H9 (cell line): ENCODE measurements around the gene ASIC3. TPM values are rescaled to one million over a fixed set of nuclear protein-coding genes. Genes with fewer than 3 reads are reported as not detected.

Experiments used
- DNase-seq: peaks from one replicate; pipeline ENCODE4 v3.0.0-alpha.2; 2017
- H2AFZ ChIP-seq: one replicate; pipeline ENCODE4 v1.6.1; 2013; ENCODE audit warnings: mild to moderate bottlenecking, low read length, control low read depth, moderate library complexity
- H2AK5ac ChIP-seq: 2 replicates; pipeline ENCODE4 v1.6.1; 2013; ENCODE audit warnings: low read length, control low read depth, mixed read lengths; ENCODE audit not compliant: insufficient read length
- H2BK120ac ChIP-seq: one replicate; pipeline ENCODE4 v1.6.1; 2013; ENCODE audit warnings: low read depth, mild to moderate bottlenecking, low read length, control low read depth, inconsistent platforms; ENCODE audit not compliant: poor library complexity, severe bottlenecking
- H2BK12ac ChIP-seq: 2 replicates; pipeline ENCODE4 v1.6.1; 2013; ENCODE audit warnings: low read length, control low read depth, mixed read lengths, low read depth; ENCODE audit not compliant: insufficient read length
- H2BK15ac ChIP-seq: 2 replicates; pipeline ENCODE4 v1.6.1; 2013; ENCODE audit warnings: low read depth, low read length, control low read depth
- H2BK20ac ChIP-seq: one replicate; pipeline ENCODE4 v1.6.1; 2013; ENCODE audit warnings: low read depth, mild to moderate bottlenecking, low read length, control low read depth, inconsistent platforms; ENCODE audit not compliant: poor library complexity, severe bottlenecking
- H2BK5ac ChIP-seq: 2 replicates; pipeline ENCODE4 v1.6.1; 2013; ENCODE audit warnings: low read length, control low read depth, mixed read lengths; ENCODE audit not compliant: insufficient read length
- H3K14ac ChIP-seq: 2 replicates; pipeline ENCODE4 v1.6.1; 2013; ENCODE audit warnings: low read length, control low read depth; ENCODE audit not compliant: insufficient read depth
- H3K18ac ChIP-seq: 2 replicates; pipeline ENCODE4 v1.6.1; 2013; ENCODE audit warnings: low read depth, mild to moderate bottlenecking, mixed read lengths, low read length, control low read depth; ENCODE audit not compliant: insufficient read length
- H3K23ac ChIP-seq: 2 replicates; pipeline ENCODE4 v1.6.1; 2013; ENCODE audit warnings: low read length, control low read depth, mixed read lengths, low read depth; ENCODE audit not compliant: insufficient read length
- H3K23me2 ChIP-seq: 2 replicates; pipeline ENCODE4 v1.6.1; 2013; ENCODE audit warnings: low read depth, mild to moderate bottlenecking, mixed read lengths, low read length, control low read depth; ENCODE audit not compliant: insufficient read length, poor library complexity, severe bottlenecking
- H3K27ac ChIP-seq: 2 replicates; pipeline ENCODE4 v1.5.1; 2013; ENCODE audit warnings: low read length, control low read depth, mixed read lengths, low read depth; ENCODE audit not compliant: insufficient read length
- H3K27me3 ChIP-seq: 2 replicates; pipeline ENCODE4 v1.6.1; 2013; ENCODE audit warnings: low read length, control low read depth, inconsistent platforms; ENCODE audit not compliant: insufficient read depth
- H3K4ac ChIP-seq: 2 replicates; pipeline ENCODE4 v1.6.1; 2013; ENCODE audit warnings: low read depth, mild to moderate bottlenecking, control low read depth, inconsistent platforms, low read length, moderate library complexity
- H3K4me1 ChIP-seq: 2 replicates; pipeline ENCODE4 v1.6.1; 2013; ENCODE audit warnings: low read length, control low read depth, inconsistent platforms; ENCODE audit not compliant: insufficient read depth
- H3K4me2 ChIP-seq: 2 replicates; pipeline ENCODE4 v1.6.1; 2013; ENCODE audit warnings: low read length, control low read depth, mixed read lengths; ENCODE audit not compliant: insufficient read length, insufficient read depth
- H3K56ac ChIP-seq: 2 replicates; pipeline ENCODE4 v1.6.1; 2013; ENCODE audit warnings: low read depth, mild to moderate bottlenecking, mixed read lengths, low read length, control low read depth; ENCODE audit not compliant: insufficient read length
- H3K79me1 ChIP-seq: 2 replicates; pipeline ENCODE4 v1.6.1; 2013; ENCODE audit warnings: low read depth, mild to moderate bottlenecking, moderate library complexity, low read length, control low read depth, inconsistent platforms; ENCODE audit not compliant: insufficient read depth, poor library complexity, severe bottlenecking
- H3K79me2 ChIP-seq: 2 replicates; pipeline ENCODE4 v1.6.1; 2013; ENCODE audit warnings: low read length, control low read depth, inconsistent platforms; ENCODE audit not compliant: insufficient read depth
- H3K9ac ChIP-seq: 2 replicates; pipeline ENCODE4 v1.6.1; 2013; ENCODE audit warnings: low read length, control low read depth, mixed read lengths; ENCODE audit not compliant: insufficient read length; ENCODE audit errors: extremely low read depth
- H3K9me3 ChIP-seq: one replicate; pipeline ENCODE4 v1.6.1; 2013; ENCODE audit warnings: low read depth, low read length, inconsistent platforms; ENCODE audit not compliant: control insufficient read depth
- H3T11ph ChIP-seq: one replicate; pipeline ENCODE4 v1.6.1; 2013; ENCODE audit warnings: mild to moderate bottlenecking, low read length, control low read depth, inconsistent platforms
- H4K20me1 ChIP-seq: one replicate; pipeline ENCODE4 v1.6.1; 2013; ENCODE audit not compliant: control insufficient read depth, insufficient read length, insufficient read depth
- H4K5ac ChIP-seq: 2 replicates; pipeline ENCODE4 v1.6.1; 2013; ENCODE audit warnings: low read depth, mild to moderate bottlenecking, mixed read lengths, low read length, control low read depth; ENCODE audit not compliant: insufficient read length
- H4K8ac ChIP-seq: replicated peaks from 2 replicates; pipeline ENCODE4 v1.6.1; 2013; ENCODE audit warnings: low read length, control low read depth, mixed read lengths, low read depth; ENCODE audit not compliant: insufficient read length
- H4K91ac ChIP-seq: 2 replicates; pipeline ENCODE4 v1.6.1; 2013; ENCODE audit warnings: low read depth, mild to moderate bottlenecking, moderate library complexity, mixed read lengths, low read length, control low read depth; ENCODE audit not compliant: insufficient read length
- H3K27ac Mint-ChIP-seq, 3 experiments: 2 replicates in 2 of 3; 3 replicates in 1 of 3; pipeline ENCODE4 v1.8.0; 2020 to 2021; ENCODE audit warnings: mixed read lengths in 3 of 3, mild to moderate bottlenecking in 1 of 3, moderate library complexity in 1 of 3
- H3K27me3 Mint-ChIP-seq: 2 replicates; pipeline ENCODE4 v1.8.0; 2021; ENCODE audit warnings: low read depth, mild to moderate bottlenecking, moderate library complexity, mixed read lengths
- H3K36me3 Mint-ChIP-seq, 3 experiments: 2 replicates in 2 of 3; 3 replicates in 1 of 3; pipeline ENCODE4 v1.8.0; 2020 to 2021; ENCODE audit warnings: low read depth in 3 of 3, mixed read lengths in 3 of 3; ENCODE audit not compliant: insufficient read depth in 1 of 3
- H3K4me1 Mint-ChIP-seq, 2 experiments: 2 replicates each; pipeline ENCODE4 v1.8.0; 2020; ENCODE audit warnings: mixed read lengths in 2 of 2
- H3K4me3 Mint-ChIP-seq, 2 experiments: 2 replicates in 1 of 2; 3 replicates in 1 of 2; pipeline ENCODE4 v1.8.0; 2020 to 2021; ENCODE audit warnings: mild to moderate bottlenecking in 2 of 2, mixed read lengths in 2 of 2, moderate library complexity in 1 of 2
- H3K9me3 Mint-ChIP-seq, 2 experiments: 2 replicates in 1 of 2; 3 replicates in 1 of 2; pipeline ENCODE4 v1.8.0; 2020; ENCODE audit warnings: mild to moderate bottlenecking in 2 of 2, mixed read lengths in 2 of 2, moderate library complexity in 1 of 2
- CTCF ChIP-seq: fragments of 200-600 bp; sonication (generic); conservative IDR thresholded peaks from 3 replicates; pipeline ENCODE4 v1.8.0; 2021; ENCODE audit warnings: antibody characterized with exemption, mild to moderate bottlenecking
- WGBS: extraction: QIAGEN DNeasy Blood & Tissue Kit; methylation state at CpG from one replicate; pipeline ENCODE4 v1.1.7; 2013; ENCODE audit warnings: missing lambda C conversion rate, low lambda C conversion rate, mixed read lengths; ENCODE audit not compliant: insufficient read length; ENCODE audit errors: extremely low coverage; 5-methylcytosine and 5-hydroxymethylcytosine counted together
- total RNA-seq: library from RNA; stranded (reverse); gene quantifications from 2 replicates; pipeline ENCODE4 v1.2.1, GENCODE V29; 2021

Gene ASIC3
- total RNA-seq, 1 experiment from 2014 or later, result 1.7 TPM

GRCh38 chr7:151010037-151010306 is 38.4 kb upstream of the ASIC3 start:
- Mint-ChIP-seq H3K9me3 (no peaks in the 10 kb centered on the region), H3K36me3 (peaks cover 0 to 2% (median 1%) of the 10 kb centered on the region in 3 experiments; a peak in 2 of 7 replicates), H3K27me3 (peaks cover 28% of the 10 kb centered on the region), H3K27ac (no peak overlapping the region), H3K4me1 (peaks cover 21 to 49% of the 10 kb centered on the region in 2 experiments), H3K4me3 (no peak overlapping the region; a peak in 1 of 5 replicates)
- Histone ChIP-seq H3K23ac (no peak overlapping the region), H4K8ac (no peak overlapping the region), H3K27ac (no peak overlapping the region), H2BK5ac (no peak overlapping the region), H3K18ac (no peak overlapping the region), H3K14ac (no peak overlapping the region; the same call in 1 of the 2 replicates), H2BK15ac (no peak overlapping the region), H3K79me2 (no peaks in the 10 kb centered on the region), H3K9me3 (no peaks in the 10 kb centered on the region), H2BK12ac (no peak overlapping the region), H3K27me3 (no peaks in the 10 kb centered on the region), H2AK5ac (no peak overlapping the region), H3K79me1 (no peaks in the 10 kb centered on the region), H4K91ac (no peak overlapping the region), H3K4ac (no peak overlapping the region), H2AFZ (no peak overlapping the region), H3K4me1 (peaks cover 4% of the 10 kb centered on the region; the same call in 1 of the 2 replicates), H3K4me2 (no peak overlapping the region), H3K23me2 (peaks cover 8% of the 10 kb centered on the region), H3K9ac (no peak overlapping the region), H2BK20ac (no peak overlapping the region), H4K5ac (no peak overlapping the region), H3K56ac (no peak overlapping the region), H4K20me1 (no peaks in the 10 kb centered on the region), H2BK120ac (no peak overlapping the region), H3T11ph (no peak overlapping the region)
- TF ChIP-seq CTCF, result no peak
- DNase-seq, result no peak
- no CpG with 5 or more reads among the region's 7 CpGs for WGBS
